Thymus (tissue), 11 donors: ENCODE results near the gene OR1Q1. TPM values are rescaled to one million over a fixed set of nuclear protein-coding genes. Genes with fewer than 3 reads are reported as not detected.
A peak's percentile ranks its signal among the peaks of the same experiment; 100 is the strongest.

Source experiments
- DNase-seq, 9 donors: peaks; one replicate each; pipeline ENCODE4 v3.0.0-alpha.2; 2013; ENCODE audit warnings: low spot score in 9 of 9, low read depth in 6 of 9, missing footprints in 1 of 9
- H3K27ac ChIP-seq, 2 donors: one replicate each; pipeline ENCODE4 v1.5.1; 2013; ENCODE audit warnings: control low read depth in 1 of 2, low read depth in 1 of 2, low read length in 1 of 2, mild to moderate bottlenecking in 1 of 2, moderate library complexity in 1 of 2
- H3K27me3 ChIP-seq, 2 donors: one replicate each; pipeline ENCODE4 v1.5.1; 2013; ENCODE audit warnings: low read length in 1 of 2; ENCODE audit not compliant: control insufficient read depth in 2 of 2, insufficient read depth in 1 of 2
- H3K36me3 ChIP-seq, 2 donors: one replicate each; pipeline ENCODE4 v1.5.1; 2013; ENCODE audit warnings: low read length in 1 of 2, mild to moderate bottlenecking in 1 of 2, moderate library complexity in 1 of 2; ENCODE audit not compliant: control insufficient read depth in 2 of 2, insufficient read depth in 2 of 2
- H3K4me1 ChIP-seq, 2 donors: one replicate each; pipeline ENCODE4 v1.5.1; 2013; ENCODE audit warnings: low read length in 2 of 2; ENCODE audit not compliant: control insufficient read depth in 2 of 2, insufficient read depth in 2 of 2
- H3K4me3 ChIP-seq, 2 donors: one replicate each; pipeline ENCODE4 v1.5.1; 2013; ENCODE audit warnings: low read length in 2 of 2, control low read depth in 1 of 2, mild to moderate bottlenecking in 1 of 2
- H3K9me3 ChIP-seq, 2 donors: one replicate each; pipeline ENCODE4 v1.5.1; 2013; ENCODE audit warnings: low read length in 1 of 2, mild to moderate bottlenecking in 1 of 2; ENCODE audit not compliant: control insufficient read depth in 2 of 2, insufficient read depth in 1 of 2
- WGBS: extraction: QIAGEN DNeasy Blood & Tissue Kit; methylation state at CpG from one replicate; pipeline ENCODE4 v1.1.7; 2013; 5-methylcytosine and 5-hydroxymethylcytosine counted together
- polyA plus RNA-seq: library from polyadenylated mRNA; stranded (reverse); fragments of 200-250 nt; gene quantifications from one replicate; pipeline ENCODE4 v1.2.3, GENCODE V29; 2013
- total RNA-seq: library from RNA; stranded (reverse); fragments of 120-200 nt; gene quantifications from one replicate; pipeline ENCODE4 v1.2.4, GENCODE V29; 2013
- donor health status: healthy.

OR1Q1 gene
- total and polyA plus RNA-seq, 2 donors, result 0.05 TPM; not detected in 1

DNA sequence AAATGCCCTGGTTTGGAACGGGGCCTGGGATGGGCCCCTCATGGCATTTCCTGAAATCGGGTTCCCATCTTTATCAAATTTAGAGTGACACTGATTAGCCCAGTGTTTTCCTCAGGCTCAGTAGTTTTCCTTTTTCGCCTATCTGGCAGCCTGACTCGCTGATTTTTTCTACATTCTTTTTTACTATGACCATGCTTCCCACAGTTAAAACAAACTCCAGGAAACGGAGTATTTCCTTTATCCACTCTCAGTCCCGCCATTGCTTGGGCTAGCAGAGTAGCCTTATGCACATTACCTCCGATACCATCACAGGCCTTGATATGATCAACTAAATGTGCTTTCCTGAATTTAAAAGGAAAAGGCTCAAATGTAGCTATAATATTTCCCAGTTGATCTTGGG is 5.5 kb downstream of the OR1Q1 start:
- no peaks in the 10 kb centered on the region for H3K36me3 ChIP-seq
- H3K27ac ChIP-seq, result no peak overlapping the region
- DNase-seq, result no peak
- no peaks in the 10 kb centered on the region for H3K9me3 ChIP-seq
- 77% methylated on average over 7 of the region's 7 CpGs for WGBS
- no peaks in the 10 kb centered on the region for H3K4me1 ChIP-seq
- H3K27me3 ChIP-seq, result no peaks in the 10 kb centered on the region
- no peak overlapping the region for H3K4me3 ChIP-seq

DNA sequence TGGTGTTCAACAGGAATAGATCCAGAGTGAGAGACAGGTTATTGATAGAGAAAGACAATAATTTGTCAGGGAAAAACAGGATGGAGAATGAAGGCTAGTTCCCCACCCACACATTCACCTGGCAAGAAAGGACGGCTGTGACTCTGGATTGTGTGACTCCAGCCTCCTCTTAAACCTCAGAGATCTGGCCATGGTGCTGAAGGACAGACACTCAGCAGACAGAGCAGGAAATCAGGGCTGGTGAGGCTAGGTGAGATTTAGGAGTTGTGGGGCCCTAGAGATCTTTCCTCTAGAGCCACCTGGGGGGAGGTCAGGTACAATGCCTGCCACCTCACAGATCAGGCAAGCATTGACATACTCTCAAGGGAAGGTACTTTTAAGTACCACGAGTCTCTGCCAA is 27.7 kb downstream of the OR1Q1 start:
- DNase-seq, result peak in 1 of 9 donors; percentile 1
- no peak overlapping the region for H3K4me3 ChIP-seq
- no peaks in the 10 kb centered on the region for H3K36me3 ChIP-seq
- no peaks in the 10 kb centered on the region for H3K9me3 ChIP-seq
- H3K27me3 ChIP-seq, result no peaks in the 10 kb centered on the region
- H3K27ac ChIP-seq, result no peak overlapping the region
- no peaks in the 10 kb centered on the region for H3K4me1 ChIP-seq
- 63% methylated on average over 2 of the region's 2 CpGs for WGBS

DNA sequence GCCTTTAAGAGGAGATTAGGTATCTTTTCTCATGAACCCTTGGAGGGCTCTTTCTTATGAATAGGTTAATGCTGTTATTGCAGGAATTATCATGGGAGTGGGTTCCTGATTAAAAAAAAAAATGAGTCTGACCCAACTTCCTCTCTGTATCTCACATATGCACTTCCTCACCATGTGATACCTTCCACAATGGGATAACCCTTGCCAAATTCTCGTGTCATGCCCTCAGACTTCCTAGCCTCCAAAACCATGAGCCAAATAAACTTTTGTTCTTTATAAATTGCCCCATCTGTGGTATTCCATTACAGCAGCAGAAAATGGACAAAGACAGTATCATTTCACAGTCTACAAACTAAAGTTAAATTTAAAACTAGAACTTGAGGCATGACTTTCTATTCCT is 41.8 kb downstream of the OR1Q1 start:
- Histone ChIP-seq H3K4me1 (no peaks in the 10 kb centered on the region), H3K27me3 (no peaks in the 10 kb centered on the region), H3K36me3 (no peaks in the 10 kb centered on the region), H3K9me3 (no peaks in the 10 kb centered on the region), H3K4me3 (no peak overlapping the region), H3K27ac (no peak overlapping the region)
- WGBS, result 39% methylated on average over 1 of the region's 1 CpG
- DNase-seq, result no peak

DNA sequence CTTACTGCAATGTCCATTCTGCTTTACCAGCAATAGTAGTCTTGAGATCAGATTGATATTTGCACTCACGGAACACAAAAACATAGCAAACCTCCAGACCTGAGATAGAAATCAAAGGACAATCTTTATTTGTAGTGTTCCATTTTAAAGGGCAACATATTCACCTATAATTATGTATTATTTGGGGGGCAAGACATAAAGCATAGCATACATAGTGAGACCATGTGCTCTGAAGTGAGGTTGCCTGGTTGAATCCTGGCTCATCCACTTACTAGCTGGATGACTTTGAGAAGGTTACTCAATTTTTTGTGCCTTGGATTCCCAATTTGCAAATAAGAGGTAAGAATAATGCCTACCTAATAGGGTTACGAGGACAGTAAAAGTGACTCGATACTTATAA is 43.0 kb downstream of the OR1Q1 start, which contains the start of gene OR1B1:
OR1B1 (minus strand) TSS at position 101 of the 400 bp plus-strand sequence.
- H3K4me3 ChIP-seq, result no peak within 1 kb of the TSS
- no peak within 1 kb of the TSS for H3K27ac ChIP-seq
- no peaks in the 10 kb centered on the region for H3K4me1 ChIP-seq
- WGBS, result 95% methylated on average over 3 of the region's 3 CpGs
- H3K36me3 ChIP-seq, result no peaks in the 10 kb centered on the region
- no peaks in the 10 kb centered on the region for H3K9me3 ChIP-seq
- DNase-seq, result no peak
- no peaks in the 10 kb centered on the region for H3K27me3 ChIP-seq

DNA sequence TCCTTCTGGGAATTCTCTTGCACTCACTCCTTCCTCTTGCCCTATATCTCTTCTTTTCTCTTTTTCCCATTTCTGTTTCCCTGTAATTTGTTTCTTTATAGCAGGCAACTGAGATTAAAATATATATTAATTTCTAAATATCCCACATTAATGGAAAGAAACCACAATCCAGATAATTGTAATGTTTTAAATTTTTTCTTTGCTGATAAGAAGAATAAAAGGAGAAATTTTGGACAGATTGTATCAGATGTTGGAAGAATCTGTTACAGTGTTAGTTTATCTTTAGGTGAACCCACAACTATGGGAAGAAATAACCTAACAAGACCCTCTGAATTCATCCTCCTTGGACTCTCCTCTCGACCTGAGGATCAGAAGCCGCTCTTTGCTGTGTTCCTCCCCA is 46.9 kb downstream of the OR1Q1 start, which contains the start of gene OR1L1:
OR1L1 (plus strand) TSS at position 301 of the 400 bp plus-strand sequence; CDS start at position 301, 0 bp downstream.
- H3K27me3 ChIP-seq, result peaks cover 0 to 2% of the 10 kb centered on the region in 2 donors
- H3K4me3 ChIP-seq, result no peak within 1 kb of the TSS
- no peak within 1 kb of the TSS for H3K27ac ChIP-seq
- H3K4me1 ChIP-seq, result no peaks in the 10 kb centered on the region
- no peaks in the 10 kb centered on the region for H3K9me3 ChIP-seq
- no peak for DNase-seq
- WGBS, result 75% methylated on average over 2 of the region's 2 CpGs
- no peaks in the 10 kb centered on the region for H3K36me3 ChIP-seq

Other genes with a start within 250 kb of the OR1Q1 start
- gene PTGS1, start 243.7 kb upstream of the OR1Q1 start, total RNA-seq, result 1.9 TPM
- gene PTGS1, start 243.7 kb upstream of the OR1Q1 start, polyA plus RNA-seq, result 1.6 TPM
- gene OR1J1, start 136.8 kb upstream of the OR1Q1 start, total RNA-seq, result not detected
- gene OR1J1, start 136.8 kb upstream of the OR1Q1 start, polyA plus RNA-seq, result not detected
- not detected for gene OR1J2, start 103.9 kb upstream of the OR1Q1 start, total RNA-seq
- gene OR1J2, start 103.9 kb upstream of the OR1Q1 start, polyA plus RNA-seq, result not detected
- gene OR1J4, start 95.6 kb upstream of the OR1Q1 start, total RNA-seq, result not detected
- 0.07 TPM for gene OR1J4, start 95.6 kb upstream of the OR1Q1 start, polyA plus RNA-seq
- not detected for gene OR1N1, start 87.4 kb upstream of the OR1Q1 start, total RNA-seq
- gene OR1N1, start 87.4 kb upstream of the OR1Q1 start, polyA plus RNA-seq, result not detected
- gene OR1N2, start 61.6 kb upstream of the OR1Q1 start, total RNA-seq, result not detected
- gene OR1N2, start 61.6 kb upstream of the OR1Q1 start, polyA plus RNA-seq, result not detected
- gene OR1L8, start 31.4 kb upstream of the OR1Q1 start, total RNA-seq, result 0.09 TPM
- gene OR1L8, start 31.4 kb upstream of the OR1Q1 start, polyA plus RNA-seq, result not detected
- not detected for gene OR1B1, start 42.9 kb downstream of the OR1Q1 start, total RNA-seq
- not detected for gene OR1B1, start 42.9 kb downstream of the OR1Q1 start, polyA plus RNA-seq
- gene OR1L1, start 47.0 kb downstream of the OR1Q1 start, total RNA-seq, result not detected
- gene OR1L1, start 47.0 kb downstream of the OR1Q1 start, polyA plus RNA-seq, result not detected
- not detected for gene OR1L3, start 60.4 kb downstream of the OR1Q1 start, total RNA-seq
- not detected for gene OR1L3, start 60.4 kb downstream of the OR1Q1 start, polyA plus RNA-seq
- not detected for gene OR1L4, start 109.3 kb downstream of the OR1Q1 start, total RNA-seq
- 0.05 TPM for gene OR1L4, start 109.3 kb downstream of the OR1Q1 start, polyA plus RNA-seq
- not detected for gene OR1L6, start 127.6 kb downstream of the OR1Q1 start, total RNA-seq
- not detected for gene OR1L6, start 127.6 kb downstream of the OR1Q1 start, polyA plus RNA-seq
- gene OR5C1, start 174.2 kb downstream of the OR1Q1 start, total RNA-seq, result not detected
- 0.05 TPM for gene OR5C1, start 174.2 kb downstream of the OR1Q1 start, polyA plus RNA-seq
- not detected for gene OR1K1, start 185.4 kb downstream of the OR1Q1 start, total RNA-seq
- not detected for gene OR1K1, start 185.4 kb downstream of the OR1Q1 start, polyA plus RNA-seq
- 23.6 TPM for gene PDCL, start 213.8 kb downstream of the OR1Q1 start, total RNA-seq
- 14.3 TPM for gene PDCL, start 213.8 kb downstream of the OR1Q1 start, polyA plus RNA-seq